H9 (cell line): Measurements from ENCODE around the gene FXYD1. TPM values are rescaled to one million over a fixed set of nuclear protein-coding genes. Genes with fewer than 3 reads are reported as not detected.

Source experiments
- DNase-seq: peaks from one replicate; pipeline ENCODE4 v3.0.0-alpha.2; 2017
- H2AFZ ChIP-seq: one replicate; pipeline ENCODE4 v1.6.1; 2013; ENCODE audit warnings: mild to moderate bottlenecking, low read length, control low read depth, moderate library complexity
- H2AK5ac ChIP-seq: 2 replicates; pipeline ENCODE4 v1.6.1; 2013; ENCODE audit warnings: low read length, control low read depth, mixed read lengths; ENCODE audit not compliant: insufficient read length
- H2BK120ac ChIP-seq: one replicate; pipeline ENCODE4 v1.6.1; 2013; ENCODE audit warnings: low read depth, mild to moderate bottlenecking, low read length, control low read depth, inconsistent platforms; ENCODE audit not compliant: poor library complexity, severe bottlenecking
- H2BK12ac ChIP-seq: 2 replicates; pipeline ENCODE4 v1.6.1; 2013; ENCODE audit warnings: low read length, control low read depth, mixed read lengths, low read depth; ENCODE audit not compliant: insufficient read length
- H2BK15ac ChIP-seq: 2 replicates; pipeline ENCODE4 v1.6.1; 2013; ENCODE audit warnings: low read depth, low read length, control low read depth
- H2BK20ac ChIP-seq: one replicate; pipeline ENCODE4 v1.6.1; 2013; ENCODE audit warnings: low read depth, mild to moderate bottlenecking, low read length, control low read depth, inconsistent platforms; ENCODE audit not compliant: poor library complexity, severe bottlenecking
- H2BK5ac ChIP-seq: 2 replicates; pipeline ENCODE4 v1.6.1; 2013; ENCODE audit warnings: low read length, control low read depth, mixed read lengths; ENCODE audit not compliant: insufficient read length
- H3K14ac ChIP-seq: 2 replicates; pipeline ENCODE4 v1.6.1; 2013; ENCODE audit warnings: low read length, control low read depth; ENCODE audit not compliant: insufficient read depth
- H3K18ac ChIP-seq: 2 replicates; pipeline ENCODE4 v1.6.1; 2013; ENCODE audit warnings: low read depth, mild to moderate bottlenecking, mixed read lengths, low read length, control low read depth; ENCODE audit not compliant: insufficient read length
- H3K23ac ChIP-seq: 2 replicates; pipeline ENCODE4 v1.6.1; 2013; ENCODE audit warnings: low read length, control low read depth, mixed read lengths, low read depth; ENCODE audit not compliant: insufficient read length
- H3K23me2 ChIP-seq: 2 replicates; pipeline ENCODE4 v1.6.1; 2013; ENCODE audit warnings: low read depth, mild to moderate bottlenecking, mixed read lengths, low read length, control low read depth; ENCODE audit not compliant: insufficient read length, poor library complexity, severe bottlenecking
- H3K27ac ChIP-seq: 2 replicates; pipeline ENCODE4 v1.5.1; 2013; ENCODE audit warnings: low read length, control low read depth, mixed read lengths, low read depth; ENCODE audit not compliant: insufficient read length
- H3K27me3 ChIP-seq: 2 replicates; pipeline ENCODE4 v1.6.1; 2013; ENCODE audit warnings: low read length, control low read depth, inconsistent platforms; ENCODE audit not compliant: insufficient read depth
- H3K4ac ChIP-seq: 2 replicates; pipeline ENCODE4 v1.6.1; 2013; ENCODE audit warnings: low read depth, mild to moderate bottlenecking, control low read depth, inconsistent platforms, low read length, moderate library complexity
- H3K4me1 ChIP-seq: 2 replicates; pipeline ENCODE4 v1.6.1; 2013; ENCODE audit warnings: low read length, control low read depth, inconsistent platforms; ENCODE audit not compliant: insufficient read depth
- H3K4me2 ChIP-seq: 2 replicates; pipeline ENCODE4 v1.6.1; 2013; ENCODE audit warnings: low read length, control low read depth, mixed read lengths; ENCODE audit not compliant: insufficient read length, insufficient read depth
- H3K56ac ChIP-seq: 2 replicates; pipeline ENCODE4 v1.6.1; 2013; ENCODE audit warnings: low read depth, mild to moderate bottlenecking, mixed read lengths, low read length, control low read depth; ENCODE audit not compliant: insufficient read length
- H3K79me1 ChIP-seq: 2 replicates; pipeline ENCODE4 v1.6.1; 2013; ENCODE audit warnings: low read depth, mild to moderate bottlenecking, moderate library complexity, low read length, control low read depth, inconsistent platforms; ENCODE audit not compliant: insufficient read depth, poor library complexity, severe bottlenecking
- H3K79me2 ChIP-seq: 2 replicates; pipeline ENCODE4 v1.6.1; 2013; ENCODE audit warnings: low read length, control low read depth, inconsistent platforms; ENCODE audit not compliant: insufficient read depth
- H3K9ac ChIP-seq: 2 replicates; pipeline ENCODE4 v1.6.1; 2013; ENCODE audit warnings: low read length, control low read depth, mixed read lengths; ENCODE audit not compliant: insufficient read length; ENCODE audit errors: extremely low read depth
- H3K9me3 ChIP-seq: one replicate; pipeline ENCODE4 v1.6.1; 2013; ENCODE audit warnings: low read depth, low read length, inconsistent platforms; ENCODE audit not compliant: control insufficient read depth
- H3T11ph ChIP-seq: one replicate; pipeline ENCODE4 v1.6.1; 2013; ENCODE audit warnings: mild to moderate bottlenecking, low read length, control low read depth, inconsistent platforms
- H4K20me1 ChIP-seq: one replicate; pipeline ENCODE4 v1.6.1; 2013; ENCODE audit not compliant: control insufficient read depth, insufficient read length, insufficient read depth
- H4K5ac ChIP-seq: 2 replicates; pipeline ENCODE4 v1.6.1; 2013; ENCODE audit warnings: low read depth, mild to moderate bottlenecking, mixed read lengths, low read length, control low read depth; ENCODE audit not compliant: insufficient read length
- H4K8ac ChIP-seq: replicated peaks from 2 replicates; pipeline ENCODE4 v1.6.1; 2013; ENCODE audit warnings: low read length, control low read depth, mixed read lengths, low read depth; ENCODE audit not compliant: insufficient read length
- H4K91ac ChIP-seq: 2 replicates; pipeline ENCODE4 v1.6.1; 2013; ENCODE audit warnings: low read depth, mild to moderate bottlenecking, moderate library complexity, mixed read lengths, low read length, control low read depth; ENCODE audit not compliant: insufficient read length
- H3K27ac Mint-ChIP-seq, 3 experiments: 2 replicates in 2 of 3; 3 replicates in 1 of 3; pipeline ENCODE4 v1.8.0; 2020 to 2021; ENCODE audit warnings: mixed read lengths in 3 of 3, mild to moderate bottlenecking in 1 of 3, moderate library complexity in 1 of 3
- H3K27me3 Mint-ChIP-seq: 2 replicates; pipeline ENCODE4 v1.8.0; 2021; ENCODE audit warnings: low read depth, mild to moderate bottlenecking, moderate library complexity, mixed read lengths
- H3K36me3 Mint-ChIP-seq, 3 experiments: 2 replicates in 2 of 3; 3 replicates in 1 of 3; pipeline ENCODE4 v1.8.0; 2020 to 2021; ENCODE audit warnings: low read depth in 3 of 3, mixed read lengths in 3 of 3; ENCODE audit not compliant: insufficient read depth in 1 of 3
- H3K4me1 Mint-ChIP-seq, 2 experiments: 2 replicates each; pipeline ENCODE4 v1.8.0; 2020; ENCODE audit warnings: mixed read lengths in 2 of 2
- H3K4me3 Mint-ChIP-seq, 2 experiments: 2 replicates in 1 of 2; 3 replicates in 1 of 2; pipeline ENCODE4 v1.8.0; 2020 to 2021; ENCODE audit warnings: mild to moderate bottlenecking in 2 of 2, mixed read lengths in 2 of 2, moderate library complexity in 1 of 2
- H3K9me3 Mint-ChIP-seq, 2 experiments: 2 replicates in 1 of 2; 3 replicates in 1 of 2; pipeline ENCODE4 v1.8.0; 2020; ENCODE audit warnings: mild to moderate bottlenecking in 2 of 2, mixed read lengths in 2 of 2, moderate library complexity in 1 of 2
- CTCF ChIP-seq: fragments of 200-600 bp; sonication (generic); conservative IDR thresholded peaks from 3 replicates; pipeline ENCODE4 v1.8.0; 2021; ENCODE audit warnings: antibody characterized with exemption, mild to moderate bottlenecking
- WGBS: extraction: QIAGEN DNeasy Blood & Tissue Kit; methylation state at CpG from one replicate; pipeline ENCODE4 v1.1.7; 2013; ENCODE audit warnings: missing lambda C conversion rate, low lambda C conversion rate, mixed read lengths; ENCODE audit not compliant: insufficient read length; ENCODE audit errors: extremely low coverage; 5-methylcytosine and 5-hydroxymethylcytosine counted together
- total RNA-seq: library from RNA; stranded (reverse); gene quantifications from 2 replicates; pipeline ENCODE4 v1.2.1, GENCODE V29; 2021

The FXYD1 gene
- total RNA-seq, 1 experiment from 2014 or later: 7.7 TPM

GRCh38 chr19:35105047-35105410, 33.6 kb upstream of the FXYD1 start:
- WGBS: no CpG with 5 or more reads among the region's 6 CpGs
- H3K27me3 Mint-ChIP-seq: no peaks in the 10 kb centered on the region; the same call in 1 of the 2 replicates
- Histone ChIP-seq H2BK20ac (no peak overlapping the region), H3K4me2 (no peak overlapping the region), H3K14ac (no peak overlapping the region), H4K20me1 (peaks cover 7% of the 10 kb centered on the region), H3K27ac (no peak overlapping the region), H3K23me2 (no peaks in the 10 kb centered on the region), H2AK5ac (no peak overlapping the region), H4K5ac (no peak overlapping the region), H2AFZ (no peak overlapping the region), H3K9ac (no peak overlapping the region), H4K8ac (no peak overlapping the region), H2BK15ac (no peak overlapping the region), H3K56ac (no peak overlapping the region), H3K4ac (no peak overlapping the region), H3T11ph (no peak overlapping the region), H2BK12ac (no peak overlapping the region), H3K9me3 (no peaks in the 10 kb centered on the region), H4K91ac (no peak overlapping the region), H3K79me2 (no peaks in the 10 kb centered on the region), H2BK5ac (no peak overlapping the region), H3K23ac (no peak overlapping the region), H3K18ac (no peak overlapping the region), H3K4me1 (no peaks in the 10 kb centered on the region), H3K27me3 (no peaks in the 10 kb centered on the region), H3K79me1 (no peaks in the 10 kb centered on the region), H2BK120ac (no peak overlapping the region)
- peaks cover 0 to 2% (median 0%) of the 10 kb centered on the region in 3 experiments; a peak in 2 of 7 replicates for H3K36me3 Mint-ChIP-seq
- TF ChIP-seq CTCF: no peak
- H3K4me1 Mint-ChIP-seq: peaks cover 4 to 11% of the 10 kb centered on the region in 2 experiments; a peak in 3 of 4 replicates
- peaks cover 0 to 6% of the 10 kb centered on the region in 2 experiments; a peak in 3 of 5 replicates for H3K9me3 Mint-ChIP-seq
- no peak for DNase-seq
- H3K27ac Mint-ChIP-seq: no peak overlapping the region
- no peak overlapping the region for H3K4me3 Mint-ChIP-seq
